ENCODE results near the gene CEP83.
"Not testable (repeated sequence)": the region's sequence is repeated elsewhere in the genome, so short reads cannot be mapped to it uniquely, and the experiment has no call there.

CEP83 gene

DNA sequence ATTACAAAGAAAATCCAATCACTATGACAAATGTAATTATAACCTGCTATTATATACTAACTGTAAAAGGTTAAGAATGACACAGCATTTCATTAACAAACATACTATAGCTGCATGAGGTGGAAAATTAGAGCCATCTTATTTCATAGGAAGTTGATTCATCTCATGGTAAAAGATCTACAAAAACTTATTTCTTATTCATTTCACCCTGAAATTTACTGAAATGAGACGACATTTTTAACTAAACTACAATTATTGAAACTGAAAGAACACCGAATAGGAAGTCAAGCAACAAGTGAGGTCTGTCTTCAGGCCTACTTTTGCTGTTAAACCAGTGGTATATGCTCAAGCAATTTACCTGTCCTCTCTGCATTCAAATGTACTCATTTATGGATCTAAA lies 87.2 kb downstream of the CEP83 start:
- no peak for DNase-seq

DNA sequence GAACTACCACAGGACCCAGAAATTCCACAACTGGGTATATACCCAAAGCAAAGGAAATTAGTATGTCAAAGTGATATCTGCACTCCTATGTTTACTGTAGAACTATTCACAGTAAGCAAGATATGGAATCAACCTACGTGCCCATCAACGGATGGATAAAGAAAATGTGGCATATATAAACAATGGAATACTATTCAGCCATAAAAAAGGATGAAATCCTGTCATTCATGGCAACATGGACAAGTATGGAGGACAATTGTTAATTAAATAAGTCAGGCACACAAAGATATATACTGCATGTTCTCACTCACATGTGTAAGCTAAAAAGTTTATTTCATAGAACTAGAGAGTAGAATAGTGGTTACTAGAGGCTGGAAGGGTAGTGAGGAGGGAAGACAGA lies 97.0 kb downstream of the CEP83 start:
- DNase-seq: no peak

DNA sequence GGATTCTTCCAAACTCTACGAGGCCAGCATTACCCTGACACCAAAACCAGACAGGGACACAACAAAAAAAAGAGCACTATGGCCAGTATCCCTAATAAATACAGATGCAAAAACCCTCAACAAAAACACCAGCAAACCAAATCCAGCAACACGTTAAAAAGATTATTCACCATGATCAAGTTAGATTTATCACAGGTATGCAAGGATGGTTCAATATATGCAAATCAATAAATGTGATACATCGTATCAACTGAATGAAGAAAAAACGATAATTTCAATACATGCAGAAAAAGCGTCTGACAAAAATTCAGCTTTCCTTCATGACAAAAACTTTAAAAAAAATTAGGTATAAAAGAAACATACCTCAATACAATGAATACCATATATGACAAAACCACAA lies 99.9 kb downstream of the CEP83 start:
- no peak for DNase-seq

DNA sequence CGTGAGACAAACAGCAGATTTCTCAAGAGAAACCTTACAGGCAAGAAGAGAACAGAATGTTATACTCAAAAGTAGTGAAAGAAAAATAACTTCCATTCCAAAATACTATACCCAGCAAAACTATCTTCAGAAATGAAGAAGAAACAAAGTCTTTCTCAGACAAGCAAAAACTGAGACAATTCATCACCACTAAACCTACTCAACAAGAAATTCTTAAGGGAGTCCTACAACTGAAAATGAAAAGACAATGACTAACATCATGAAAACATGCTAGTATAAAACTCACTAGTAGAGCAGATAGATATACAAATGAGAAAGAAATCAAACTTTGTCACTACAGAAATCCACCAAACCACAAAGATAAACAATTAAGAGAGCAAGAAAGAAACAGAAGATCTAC lies 106.5 kb downstream of the CEP83 start:
- DNase-seq: no peak

DNA sequence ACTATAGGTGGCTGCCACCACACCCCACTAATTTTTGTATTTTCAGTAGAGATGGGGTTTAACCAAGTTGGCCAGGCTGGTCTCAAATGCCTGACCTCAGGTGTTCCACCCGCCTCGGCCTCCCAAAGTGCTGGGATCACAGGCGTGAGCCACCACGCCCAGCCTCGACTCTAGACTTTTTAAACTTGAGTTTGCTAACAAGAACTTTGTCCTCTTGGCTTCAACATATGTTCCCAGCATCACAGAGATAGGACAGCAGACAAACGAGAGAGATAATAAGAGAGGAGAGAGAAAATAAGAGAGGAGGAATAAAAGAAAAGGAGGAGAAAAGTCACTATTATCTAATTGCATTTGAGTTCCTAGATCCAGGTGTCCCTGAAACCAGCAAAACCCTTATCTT lies 119.1 kb downstream of the CEP83 start:
- DNase-seq: no peak

DNA sequence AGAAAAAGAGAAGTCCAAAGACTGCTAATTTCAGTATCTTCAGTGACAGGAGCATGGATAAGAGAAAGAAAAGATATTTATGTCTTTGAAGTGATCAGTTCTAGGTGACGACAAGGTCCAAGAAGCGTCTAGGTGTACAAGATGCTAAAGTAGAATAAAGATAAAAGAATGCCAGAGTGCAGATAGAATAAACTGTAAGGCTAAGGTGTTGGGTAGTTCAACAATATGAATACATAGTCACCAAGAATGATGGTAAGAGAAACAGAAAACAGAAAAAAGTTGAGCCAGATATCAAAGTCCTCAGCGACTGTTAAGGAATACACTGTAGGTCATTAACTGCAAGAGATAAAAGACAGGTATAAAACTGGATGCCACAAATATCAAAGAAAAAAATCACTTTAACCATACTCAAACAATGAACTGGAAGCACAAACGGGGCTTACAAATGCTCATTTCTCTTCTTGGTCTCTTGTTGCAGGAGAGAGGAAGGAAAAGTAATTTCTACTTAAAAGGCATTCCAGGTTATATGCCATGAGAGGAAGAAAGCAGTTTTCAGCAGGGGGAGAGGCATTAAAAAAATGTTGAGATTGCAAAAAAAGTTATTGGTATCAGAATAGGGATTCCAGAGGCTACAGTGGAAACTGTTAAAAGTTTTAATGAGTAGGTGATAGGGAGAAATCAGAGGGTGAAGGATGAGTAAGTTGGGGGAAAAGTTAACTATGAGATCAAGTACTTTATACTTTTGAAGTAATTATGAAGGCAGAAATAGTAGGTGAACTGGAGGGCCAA lies 121.5 kb downstream of the CEP83 start:
- DNase-seq: no peak

DNA sequence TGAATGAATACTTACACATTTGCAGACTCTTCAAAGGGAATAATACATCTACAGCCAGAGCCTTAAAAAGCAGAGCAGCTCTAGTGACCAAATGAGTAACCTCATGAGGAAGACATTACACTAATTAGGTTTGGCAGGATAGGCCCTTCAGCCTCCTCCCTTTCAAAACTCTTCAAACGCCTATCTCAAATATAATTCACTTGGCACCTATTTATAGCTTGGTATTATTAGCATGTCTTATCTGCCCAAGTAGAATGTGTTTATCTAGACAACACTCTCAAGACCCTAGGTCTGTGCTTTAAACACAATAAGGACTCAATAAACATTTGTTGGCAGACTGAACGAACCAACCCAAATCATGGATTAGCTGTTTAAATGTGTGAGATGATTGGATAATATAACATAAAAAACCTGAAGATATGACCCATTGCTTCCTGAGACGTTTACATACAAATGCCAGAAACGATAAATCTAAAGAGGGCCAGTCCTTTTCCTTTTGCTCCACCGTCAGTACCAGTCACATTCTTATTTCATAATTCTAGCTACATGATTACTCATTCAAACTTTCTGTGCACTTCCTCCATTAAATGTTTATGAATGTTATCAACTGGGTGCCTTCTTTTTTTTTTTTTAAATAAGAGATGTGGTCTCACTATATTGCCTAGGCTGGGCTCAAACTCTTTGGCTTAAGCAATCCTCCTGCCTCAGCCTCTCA lies 123.3 kb downstream of the CEP83 start:
- DNase-seq: no peak

DNA sequence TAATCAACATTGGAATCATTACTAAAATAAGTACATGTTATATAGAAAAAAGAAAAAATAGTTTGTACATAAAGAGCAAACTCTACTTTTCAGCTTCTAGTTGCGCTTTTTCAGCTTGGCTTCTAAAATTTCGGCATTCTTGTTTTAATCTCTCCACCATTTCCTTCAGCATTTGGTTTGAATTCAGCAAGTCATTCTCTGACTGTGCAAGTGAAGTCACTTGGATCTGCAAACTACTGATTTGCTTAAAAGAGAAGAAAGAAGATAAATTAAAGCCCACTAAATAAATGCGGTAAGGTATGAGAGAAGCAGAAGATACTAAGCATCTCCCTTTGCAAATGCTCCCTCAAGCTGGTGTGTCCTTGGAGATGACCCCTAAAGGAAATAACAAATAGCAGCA lies 126.3 kb downstream of the CEP83 start:
- DNase-seq: no peak

DNA sequence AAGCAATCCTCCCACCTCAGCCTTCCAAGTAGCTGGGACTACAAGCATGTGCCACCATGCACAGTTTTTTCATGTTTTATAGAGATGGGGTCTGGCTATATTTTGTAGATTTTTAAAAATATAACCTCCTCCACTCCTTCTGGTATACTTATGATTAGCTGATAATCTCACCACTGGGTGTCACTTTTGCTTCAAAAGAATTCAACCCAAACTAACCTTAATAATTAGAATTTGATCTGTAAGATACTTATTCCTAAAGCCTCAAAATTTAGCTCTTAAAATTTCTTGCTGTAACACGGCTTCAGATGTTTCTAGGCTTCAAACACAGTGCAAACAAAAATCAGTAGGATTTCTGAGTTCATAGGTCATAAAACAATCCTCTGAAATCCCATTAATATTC lies 130.3 kb downstream of the CEP83 start:
- no peak for DNase-seq

DNA sequence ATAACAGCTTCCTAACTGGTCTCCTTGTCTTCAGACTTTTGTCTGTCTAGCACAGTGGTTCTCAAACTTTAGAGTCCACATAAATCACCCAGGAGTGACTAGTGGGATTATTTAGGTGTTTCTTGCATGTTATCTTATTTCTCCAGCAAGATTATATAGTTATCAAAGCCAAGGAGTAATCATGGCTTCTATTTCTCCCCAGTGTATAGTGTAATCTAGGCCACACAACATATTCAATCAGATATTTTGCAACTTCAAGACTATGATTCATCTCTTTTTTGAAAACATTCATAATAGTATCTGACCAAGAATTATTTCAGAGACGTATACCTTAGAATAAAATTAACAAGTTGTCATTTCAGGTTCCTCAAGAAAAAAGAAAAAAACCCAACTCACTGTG lies 131.9 kb downstream of the CEP83 start:
- DNase-seq: no peak

DNA sequence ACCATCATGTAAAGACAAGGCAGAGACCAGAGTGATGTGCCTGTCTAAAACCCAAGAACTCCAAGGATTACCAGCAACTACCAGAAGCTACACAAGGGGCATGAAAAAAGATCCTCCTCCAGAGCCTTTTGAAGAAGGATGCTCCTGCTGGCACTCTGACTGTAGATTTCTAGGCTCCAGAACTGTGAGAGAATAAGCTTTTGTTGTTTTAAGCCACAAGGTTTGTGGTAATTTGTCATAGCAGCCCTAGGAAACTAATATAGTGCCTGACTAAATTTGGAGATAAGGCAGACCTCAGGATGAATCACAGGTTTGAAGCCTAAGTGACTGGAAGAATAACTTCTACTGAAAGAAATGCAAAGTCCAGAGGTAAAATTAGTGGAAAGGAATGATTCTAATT lies 132.9 kb downstream of the CEP83 start:
- DNase-seq: no peak

DNA sequence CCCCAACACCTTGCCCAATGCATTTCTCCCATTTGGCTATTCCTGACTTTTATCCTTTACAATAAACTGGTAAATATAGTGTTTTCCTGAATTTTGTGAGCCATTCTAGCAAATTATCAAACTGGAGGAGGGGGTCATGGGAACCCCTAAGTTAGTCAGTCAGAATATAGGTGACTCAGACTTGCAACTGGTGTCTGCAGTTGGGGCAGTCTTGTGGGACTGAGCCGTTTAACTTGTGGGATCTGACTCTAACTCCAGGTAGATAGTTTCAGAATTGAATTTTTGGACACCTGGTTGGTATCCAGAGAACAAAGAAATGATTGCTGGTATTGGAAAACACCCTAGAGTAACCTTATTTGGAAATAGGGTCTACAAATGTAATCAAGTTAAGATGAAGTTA lies 133.4 kb downstream of the CEP83 start:
- DNase-seq: no peak

DNA sequence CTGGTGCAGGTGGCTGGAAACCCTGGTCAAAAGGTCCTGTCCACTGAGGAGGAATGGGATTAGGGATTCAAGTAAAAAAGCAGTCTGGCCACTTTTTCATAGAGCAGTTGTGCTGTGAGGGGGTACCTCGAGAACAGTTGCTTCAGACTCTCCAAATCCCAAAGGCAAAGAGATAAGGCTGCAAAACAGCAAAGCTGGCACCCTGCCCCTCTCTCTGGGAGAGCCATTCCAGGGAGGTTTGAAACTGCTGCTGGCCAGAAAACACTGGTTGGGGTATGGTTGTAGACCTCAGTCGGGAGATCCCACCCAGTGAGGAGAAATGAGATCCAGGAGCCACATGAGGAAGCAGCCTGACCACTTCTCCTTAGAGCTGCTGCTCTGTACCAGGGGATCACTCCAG lies 137.3 kb downstream of the CEP83 start:
- no peak for DNase-seq

DNA sequence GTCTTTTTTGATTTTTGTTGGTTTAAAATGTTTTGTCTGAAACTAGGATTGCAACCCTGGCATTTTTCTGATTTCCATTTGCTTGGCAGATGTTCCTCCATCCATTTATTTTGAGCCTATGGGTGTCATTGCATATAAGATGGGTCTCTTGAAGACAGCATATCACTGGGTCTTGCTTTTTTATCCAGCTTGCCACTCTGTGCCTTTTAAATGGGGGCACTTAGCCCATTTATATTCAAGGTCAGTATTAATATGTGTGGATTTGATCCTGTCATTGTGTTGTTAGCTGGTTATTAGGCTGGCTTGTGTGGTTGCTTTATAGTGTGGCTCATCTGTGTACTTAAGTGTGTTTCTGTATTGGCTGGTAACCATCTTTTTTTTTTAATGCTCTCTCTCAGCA lies 139.6 kb downstream of the CEP83 start:
- no peak for DNase-seq

DNA sequence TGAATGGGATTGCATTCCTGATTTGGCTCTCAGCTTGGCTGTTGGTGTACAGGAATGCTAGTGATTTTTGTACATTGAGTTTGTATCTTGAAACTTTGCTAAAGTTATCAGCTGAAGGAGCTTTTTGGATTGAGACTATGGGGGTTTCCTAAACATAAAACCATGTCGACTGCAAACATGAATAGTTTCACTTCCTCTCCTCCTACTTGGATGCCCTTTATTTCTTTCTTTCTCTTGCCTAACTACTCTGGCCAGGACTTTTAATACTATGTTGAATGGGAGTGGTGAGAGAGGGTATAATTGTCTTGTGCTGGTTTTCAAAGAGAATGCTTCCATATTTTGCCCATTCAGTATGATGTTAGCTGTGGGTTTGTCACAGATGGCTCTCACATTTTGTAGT lies 141.5 kb downstream of the CEP83 start:
- no peak for DNase-seq

DNA sequence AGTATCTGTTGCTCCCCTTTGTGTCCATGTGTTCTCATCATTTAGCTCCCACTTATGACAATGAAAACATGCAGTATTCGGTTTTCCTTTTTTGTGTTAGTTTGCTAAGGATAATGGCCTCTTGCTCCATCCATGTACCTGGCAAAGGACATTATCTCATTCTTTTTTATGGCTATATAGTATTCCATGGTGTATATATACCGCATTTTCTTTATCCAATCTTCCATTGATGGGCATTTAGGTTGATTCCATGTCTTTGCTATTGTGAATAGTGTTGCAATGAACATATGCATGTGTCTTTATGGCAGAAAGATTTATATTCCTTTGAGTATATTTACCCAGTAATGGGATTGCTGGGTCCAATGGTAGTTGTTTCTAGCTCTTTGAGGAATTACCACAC lies 143.1 kb downstream of the CEP83 start:
- not testable (repeated sequence) for DNase-seq

DNA sequence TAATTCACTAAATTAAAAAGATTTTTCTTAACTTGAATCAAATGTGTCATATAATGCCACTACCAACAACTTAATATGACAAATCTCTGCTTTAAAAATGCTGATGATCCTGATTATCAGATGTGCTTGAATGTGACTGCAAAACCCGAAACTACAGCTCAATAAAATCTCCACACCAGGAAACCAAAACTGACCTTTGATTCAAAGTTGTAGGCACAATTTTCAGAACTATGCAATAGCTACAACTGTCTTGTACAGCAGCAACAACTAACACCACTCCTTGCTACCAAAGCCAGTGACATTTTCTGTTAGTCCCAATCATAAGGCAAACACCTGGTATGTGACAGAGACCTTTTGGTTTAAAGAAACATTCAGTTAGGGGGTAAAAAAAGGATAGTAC lies 147.3 kb downstream of the CEP83 start:
- no peak for DNase-seq

DNA sequence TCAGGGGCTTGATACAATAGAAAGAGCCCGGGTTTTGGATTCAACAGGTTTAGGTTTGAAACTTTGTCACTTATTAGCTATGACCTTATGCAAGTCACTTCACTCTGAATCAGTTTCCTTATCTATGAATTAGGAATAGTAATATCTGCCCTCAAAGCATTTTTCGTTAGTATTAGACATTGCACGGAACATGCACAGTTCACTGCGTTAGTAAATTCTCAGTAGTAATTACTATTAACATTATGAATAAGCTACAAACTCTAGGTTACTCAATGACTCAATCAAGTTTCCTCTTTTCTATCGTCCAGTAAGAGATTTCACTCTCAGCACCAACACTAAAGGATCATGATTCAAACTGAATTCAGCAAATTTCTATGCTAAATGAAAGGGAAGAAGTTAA lies 150.3 kb downstream of the CEP83 start:
- DNase-seq: no peak

DNA sequence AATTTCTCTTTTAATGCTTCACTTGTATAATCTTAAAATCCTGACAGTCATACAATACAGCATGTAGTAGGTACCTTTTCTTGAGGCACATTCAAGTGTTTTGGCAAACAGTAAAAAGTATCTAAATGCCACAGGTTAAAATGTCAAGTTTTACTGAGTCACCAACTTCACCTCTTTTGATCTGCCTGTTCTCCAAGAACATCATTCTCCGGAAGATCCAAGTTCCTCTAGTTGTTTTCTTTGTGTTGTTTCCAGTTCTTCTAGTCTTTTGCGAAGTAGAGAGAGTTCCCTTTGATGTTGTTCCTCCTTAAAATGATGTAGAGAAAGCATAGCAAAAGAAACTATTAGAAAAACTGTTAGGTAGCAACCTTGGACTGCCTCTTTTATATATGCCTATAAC lies 151.1 kb downstream of the CEP83 start:
- no peak for DNase-seq

DNA sequence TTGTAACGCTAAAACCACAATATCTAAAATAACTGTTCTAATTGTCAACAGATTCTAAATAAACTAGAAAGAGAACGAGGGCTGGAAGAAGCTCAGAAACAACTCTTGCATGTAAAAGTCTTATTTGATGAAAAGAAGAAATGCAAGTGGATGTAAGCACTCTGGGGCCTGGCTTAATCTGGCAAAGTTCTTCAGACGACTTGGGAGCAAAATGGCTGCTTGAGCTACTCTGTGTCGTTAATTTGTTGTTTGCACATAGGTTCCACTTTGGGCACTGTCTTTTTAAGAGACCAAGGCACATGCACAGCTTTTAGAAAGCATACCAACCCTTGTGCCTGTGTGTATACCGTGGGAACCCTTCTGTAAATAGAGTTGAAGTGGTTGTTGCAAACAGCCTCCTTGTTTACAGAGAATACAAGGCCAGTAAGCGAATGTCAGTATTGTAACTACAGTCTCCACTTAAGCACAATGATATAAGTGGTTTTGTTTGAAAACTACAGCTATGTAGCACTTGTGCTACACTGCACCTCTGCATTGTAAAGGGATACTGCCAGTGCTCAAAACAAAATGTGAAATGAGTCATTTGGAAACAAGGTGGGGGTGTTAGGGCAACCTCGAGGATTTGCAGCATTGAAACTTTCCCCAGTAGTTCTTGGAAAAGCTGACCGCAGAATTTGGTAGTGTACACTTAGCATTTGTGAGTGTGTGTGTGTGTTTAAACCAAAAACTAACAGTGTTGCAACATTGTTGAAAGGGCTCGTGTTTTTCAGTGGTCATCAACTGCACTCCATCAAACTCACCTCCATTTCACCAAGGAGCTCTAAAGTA lies 154.3 kb downstream of the CEP83 start:
- no peak for DNase-seq

DNA sequence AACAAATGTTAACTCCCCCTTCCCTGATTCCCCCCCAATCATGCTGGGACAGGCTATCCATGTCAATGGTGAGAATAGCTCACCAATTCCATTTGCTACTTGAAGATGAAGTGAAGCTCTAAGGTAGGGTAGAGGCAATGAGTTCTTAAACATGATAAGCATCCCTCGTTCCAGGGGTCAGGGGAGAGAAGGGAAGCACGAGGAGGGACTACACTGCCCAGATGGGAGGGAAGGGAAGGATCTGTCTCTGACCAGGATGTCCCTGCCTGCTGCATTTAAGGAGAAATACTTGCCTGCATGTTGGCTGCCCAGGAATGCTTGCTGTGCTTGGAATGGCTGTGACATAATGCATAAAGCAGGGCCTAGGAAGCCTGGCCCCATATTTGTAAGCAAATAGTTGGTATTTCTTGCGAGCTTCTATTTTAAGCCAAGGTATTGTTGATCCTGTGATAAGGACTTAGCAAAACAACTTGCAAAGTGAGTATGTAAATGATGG lies 155.1 kb downstream of the CEP83 start:
- DNase-seq: no peak

DNA sequence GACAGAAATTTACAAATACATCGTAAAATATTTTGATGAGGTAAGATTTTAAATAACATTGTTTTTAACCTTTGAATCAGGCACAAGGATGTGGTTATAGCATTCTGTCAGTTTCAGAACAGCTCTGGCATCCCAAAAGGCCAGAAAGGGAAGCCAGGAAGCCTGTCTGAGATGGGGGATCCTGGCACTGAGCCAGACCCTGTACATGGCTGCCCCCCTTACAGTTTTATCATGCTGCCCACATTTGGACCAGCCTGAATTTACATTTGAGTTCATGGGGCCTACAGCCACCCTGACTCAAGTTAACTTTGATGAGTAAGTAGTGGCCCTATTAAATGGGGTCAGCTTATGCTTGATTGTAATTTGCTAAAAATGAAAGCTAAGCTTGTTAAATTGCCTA lies 155.7 kb downstream of the CEP83 start:
- no peak for DNase-seq

DNA sequence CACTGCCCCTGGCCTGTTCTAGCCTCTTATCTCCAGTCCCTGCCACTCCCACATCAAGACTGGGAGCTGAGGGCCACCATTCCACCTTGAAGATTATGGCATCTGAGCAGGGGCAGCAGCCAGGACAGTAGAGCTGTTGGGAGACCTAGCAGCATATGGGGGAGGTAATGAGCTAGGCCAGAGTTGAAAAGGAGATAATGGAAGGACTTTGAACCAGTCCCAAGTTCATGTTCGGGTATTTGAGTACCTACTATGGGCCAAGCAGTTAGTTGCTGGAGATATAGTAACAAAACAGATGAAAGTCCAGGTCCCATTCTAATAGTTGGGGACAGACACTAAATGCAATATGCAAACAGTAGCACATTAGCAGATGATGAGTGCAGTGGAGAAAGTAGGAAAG lies 159.8 kb downstream of the CEP83 start:
- DNase-seq: no peak

Data from NCI-H1694 (cell line).